Right atrium auricular region (tissue), 2 donors: ENCODE results near the gene ABCB9. TPM values are rescaled to one million over a fixed set of nuclear protein-coding genes. Genes with fewer than 3 reads are reported as not detected.
"Not testable (repeated sequence)": the region's sequence is repeated elsewhere in the genome, so short reads cannot be mapped to it uniquely, and the experiment has no call there.

ENCODE experiments used
- DNase-seq: peaks from one replicate; pipeline ENCODE4 v3.0.0-alpha.2; 2019; ENCODE audit warnings: low spot score
- H3K27ac ChIP-seq, 2 donors: fragments of 200-600 bp; sonication (generic); 1 replicate in 1 of 2; 2 replicates in 1 of 2; pipeline ENCODE4 v1.5.1; 2016 to 2019
- H3K27me3 ChIP-seq, 2 donors: fragments of 200-600 bp; sonication (generic); one replicate each; pipeline versions ENCODE4 v1.5.1 to v1.6.0; 2017 to 2019
- H3K36me3 ChIP-seq: fragments of 200-600 bp; sonication (generic); one replicate; pipeline ENCODE4 v1.5.1; 2016
- H3K4me1 ChIP-seq, 2 donors: fragments of 200-600 bp; sonication (generic); one replicate each; pipeline versions ENCODE4 v1.5.1 to v1.6.0; 2017 to 2019
- H3K4me3 ChIP-seq, 2 donors: fragments of 200-600 bp; sonication (generic); 1 replicate in 1 of 2; 2 replicates in 1 of 2; pipeline ENCODE4 v1.5.1; 2017 to 2019; ENCODE audit warnings: mild to moderate bottlenecking in 1 of 2, moderate library complexity in 1 of 2
- H3K9me3 ChIP-seq, 2 donors: fragments of 200-600 bp; sonication (generic); one replicate each; pipeline ENCODE4 v1.5.1; 2019
- total RNA-seq, 2 donors: library from RNA; depleted of rRNA; stranded (reverse); fragments of >200 nt; gene quantifications; one replicate each; pipeline ENCODE4 v1.1.0, GENCODE V29; 2016
- TF ChIP-seq, protein P1 (sequence below), 2 donors: fragments of 200-600 bp; sonication (generic); IDR thresholded peaks; one replicate each; pipeline ENCODE4 v1.5.1; 2019; ENCODE audit warnings: antibody characterized with exemption in 2 of 2

ABCB9 gene
- total RNA-seq, 2 donors from 2014 or later, result 4.9 to 5.7 TPM

DNA sequence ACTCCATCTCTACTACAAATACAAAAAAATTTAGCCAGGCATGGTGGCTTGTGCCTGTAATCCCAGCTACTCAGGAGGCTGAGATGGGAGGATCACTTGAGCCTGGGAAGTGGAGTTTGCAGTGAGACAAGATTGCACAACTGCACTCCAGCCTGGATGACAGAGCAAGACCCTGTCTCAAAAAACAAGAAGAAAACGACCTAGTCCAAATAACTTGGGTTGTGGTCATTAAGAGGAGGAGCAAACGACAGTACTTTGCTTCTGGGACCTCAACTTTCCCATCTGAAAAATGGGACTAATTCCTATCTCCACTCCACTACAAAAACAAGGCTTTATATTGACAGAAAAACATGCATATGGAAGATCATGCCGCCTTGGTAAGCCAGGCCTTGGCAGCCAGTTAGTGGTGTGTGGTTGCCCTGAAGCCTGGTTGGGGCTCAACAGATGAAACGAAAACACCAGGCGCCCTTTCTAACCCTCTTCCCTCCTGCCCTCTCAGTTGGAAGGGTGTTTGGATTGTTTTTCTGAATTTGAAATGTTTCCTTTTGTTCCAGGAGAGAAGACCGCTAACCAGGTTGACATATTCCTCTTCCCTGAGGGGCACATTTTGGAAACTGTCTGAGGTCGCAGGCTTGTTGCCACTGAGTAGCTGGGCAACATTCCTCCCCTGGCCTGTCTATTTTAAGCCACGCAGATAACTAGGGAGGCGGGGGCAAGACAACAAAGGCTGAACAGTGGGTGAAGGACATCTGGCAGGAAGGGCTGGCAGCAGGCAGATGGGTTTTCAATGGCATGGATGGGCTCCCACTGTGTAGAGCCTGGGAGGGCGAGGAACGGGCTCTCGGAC lies 56.6 kb downstream of the ABCB9 start:
- no peaks in the 10 kb centered on the region for H3K36me3 ChIP-seq
- no peak overlapping the region for H3K4me3 ChIP-seq
- peaks cover 0 to 13% of the 10 kb centered on the region in 2 donors for H3K4me1 ChIP-seq
- TF ChIP-seq, protein P1, sequence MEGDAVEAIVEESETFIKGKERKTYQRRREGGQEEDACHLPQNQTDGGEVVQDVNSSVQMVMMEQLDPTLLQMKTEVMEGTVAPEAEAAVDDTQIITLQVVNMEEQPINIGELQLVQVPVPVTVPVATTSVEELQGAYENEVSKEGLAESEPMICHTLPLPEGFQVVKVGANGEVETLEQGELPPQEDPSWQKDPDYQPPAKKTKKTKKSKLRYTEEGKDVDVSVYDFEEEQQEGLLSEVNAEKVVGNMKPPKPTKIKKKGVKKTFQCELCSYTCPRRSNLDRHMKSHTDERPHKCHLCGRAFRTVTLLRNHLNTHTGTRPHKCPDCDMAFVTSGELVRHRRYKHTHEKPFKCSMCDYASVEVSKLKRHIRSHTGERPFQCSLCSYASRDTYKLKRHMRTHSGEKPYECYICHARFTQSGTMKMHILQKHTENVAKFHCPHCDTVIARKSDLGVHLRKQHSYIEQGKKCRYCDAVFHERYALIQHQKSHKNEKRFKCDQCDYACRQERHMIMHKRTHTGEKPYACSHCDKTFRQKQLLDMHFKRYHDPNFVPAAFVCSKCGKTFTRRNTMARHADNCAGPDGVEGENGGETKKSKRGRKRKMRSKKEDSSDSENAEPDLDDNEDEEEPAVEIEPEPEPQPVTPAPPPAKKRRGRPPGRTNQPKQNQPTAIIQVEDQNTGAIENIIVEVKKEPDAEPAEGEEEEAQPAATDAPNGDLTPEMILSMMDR (IDR thresholded peaks at IDR 0.05), result no peak
- H3K27ac ChIP-seq, result peak overlapping the region; percentile 66 to 79
- H3K9me3 ChIP-seq, result no peaks in the 10 kb centered on the region
- DNase-seq, result no peak
- no peaks in the 10 kb centered on the region for H3K27me3 ChIP-seq

DNA sequence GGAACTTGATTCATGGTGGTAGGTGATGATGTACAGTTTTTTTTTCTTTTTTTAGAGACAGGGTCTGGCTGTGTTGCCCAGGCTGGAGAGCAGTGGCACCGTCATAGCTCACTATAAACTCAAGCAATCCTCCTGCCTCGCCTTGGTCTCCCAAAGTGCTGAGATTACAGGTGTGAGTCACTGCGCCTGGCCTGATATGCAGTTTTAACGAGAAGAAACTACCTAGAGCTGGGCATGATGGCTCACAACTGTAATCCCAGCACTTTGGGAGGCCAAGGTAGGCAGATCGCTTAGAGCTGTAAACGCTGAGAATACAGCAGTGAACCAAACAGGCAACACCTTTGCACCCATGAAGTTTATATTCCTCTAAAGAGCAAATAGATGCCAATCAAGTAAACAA lies 57.3 kb downstream of the ABCB9 start:
- TF ChIP-seq, protein P1 (IDR thresholded peaks at IDR 0.05), result no peak
- no peak overlapping the region for H3K4me3 ChIP-seq
- peak overlapping the region in 1 of 2 donors; percentile 79 for H3K27ac ChIP-seq
- no peaks in the 10 kb centered on the region for H3K27me3 ChIP-seq
- H3K4me1 ChIP-seq, result peaks cover 0 to 13% of the 10 kb centered on the region in 2 donors
- H3K36me3 ChIP-seq, result no peaks in the 10 kb centered on the region
- DNase-seq, result no peak
- H3K9me3 ChIP-seq, result no peaks in the 10 kb centered on the region

DNA sequence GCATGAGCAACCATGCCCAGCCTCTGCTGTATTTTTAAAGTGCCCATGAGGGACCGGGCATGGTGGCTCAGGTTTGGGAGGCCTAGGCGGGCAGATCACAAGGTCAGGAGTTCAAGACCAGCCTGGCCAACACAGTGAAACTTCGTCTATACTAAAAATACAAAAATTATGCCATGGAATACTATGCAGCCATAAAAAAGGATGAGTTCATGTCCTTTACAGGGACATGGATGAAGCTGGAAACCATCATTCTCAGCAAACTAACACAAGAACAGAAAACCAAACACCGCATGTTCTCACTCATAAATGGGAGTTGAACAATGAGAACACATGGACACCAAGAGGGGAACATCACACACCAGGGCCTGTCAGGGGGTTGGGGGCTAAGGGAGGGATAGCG lies 61.0 kb downstream of the ABCB9 start:
- not testable (repeated sequence) for DNase-seq, H3K27me3 ChIP-seq, H3K36me3 ChIP-seq, H3K27ac ChIP-seq, H3K9me3 ChIP-seq, H3K4me3 ChIP-seq
- peaks cover 0 to 18% of the 10 kb centered on the region in 2 donors for H3K4me1 ChIP-seq

DNA sequence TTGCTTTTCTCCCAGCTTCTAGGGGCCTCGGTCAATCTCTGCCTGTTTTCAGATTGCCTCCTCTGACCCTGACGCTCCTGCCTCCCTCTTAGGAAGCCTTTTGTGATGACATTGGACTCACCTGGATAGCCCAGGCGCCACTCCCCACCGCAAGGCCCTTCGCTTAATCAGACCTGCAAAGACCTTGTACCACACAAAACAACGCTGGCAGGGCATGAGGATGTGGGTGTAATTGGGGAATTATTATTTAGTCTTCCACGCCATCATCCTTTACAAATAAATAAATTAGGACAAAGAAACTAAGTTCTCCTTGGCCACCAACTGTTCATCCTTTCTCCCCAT lies 62.6 kb downstream of the ABCB9 start:
- no peak for DNase-seq
- Histone ChIP-seq H3K4me3 (no peak overlapping the region), H3K9me3 (no peaks in the 10 kb centered on the region), H3K36me3 (no peaks in the 10 kb centered on the region), H3K4me1 (peaks cover 0 to 8% of the 10 kb centered on the region in 2 donors), H3K27me3 (no peaks in the 10 kb centered on the region), H3K27ac (peak overlapping the region in 1 of 2 donors; percentile 33)
- TF ChIP-seq, protein P1 (IDR thresholded peaks at IDR 0.05), result no peak

DNA sequence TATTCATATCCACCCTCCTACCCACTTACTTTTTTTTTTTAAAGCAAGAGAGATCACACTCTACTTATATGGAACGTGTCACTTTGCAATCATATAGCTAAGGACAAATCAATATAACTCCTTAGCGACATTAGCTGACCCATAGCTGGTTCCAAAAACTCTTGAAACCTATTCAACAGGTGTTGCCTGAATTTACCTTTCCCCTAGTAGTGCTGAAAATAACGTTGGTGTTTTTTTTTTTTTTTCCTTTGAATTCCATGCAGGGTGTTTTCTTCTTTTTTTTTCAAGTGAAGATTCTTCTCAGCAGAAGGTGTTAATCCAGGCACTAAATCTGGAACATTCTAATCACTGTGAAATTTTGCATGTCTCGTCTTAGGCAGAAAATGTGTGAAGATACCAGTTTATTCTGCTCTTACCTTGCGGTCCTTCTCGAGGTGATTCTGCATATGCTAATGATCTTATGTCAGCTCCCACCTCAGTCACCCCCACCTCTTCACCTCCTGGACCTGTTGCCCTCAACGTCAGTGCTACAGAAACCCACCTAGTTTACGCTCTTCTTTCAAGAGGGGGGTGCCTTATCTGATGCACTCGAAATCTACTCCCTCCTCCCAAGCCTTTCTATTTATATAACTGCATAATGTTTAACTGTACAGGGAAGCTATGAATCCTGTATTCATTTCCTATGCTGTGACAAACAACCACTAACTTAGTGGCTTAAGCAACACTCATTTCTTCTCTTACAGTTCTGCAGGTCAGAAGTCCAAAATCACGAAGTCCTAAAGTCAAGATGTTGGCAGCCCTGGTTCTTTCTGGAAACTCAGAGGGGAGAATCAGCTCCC lies 63.2 kb downstream of the ABCB9 start:
- no peak for DNase-seq
- no peaks in the 10 kb centered on the region for H3K27me3 ChIP-seq
- TF ChIP-seq, protein P1 (IDR thresholded peaks at IDR 0.05), result no peak

DNA sequence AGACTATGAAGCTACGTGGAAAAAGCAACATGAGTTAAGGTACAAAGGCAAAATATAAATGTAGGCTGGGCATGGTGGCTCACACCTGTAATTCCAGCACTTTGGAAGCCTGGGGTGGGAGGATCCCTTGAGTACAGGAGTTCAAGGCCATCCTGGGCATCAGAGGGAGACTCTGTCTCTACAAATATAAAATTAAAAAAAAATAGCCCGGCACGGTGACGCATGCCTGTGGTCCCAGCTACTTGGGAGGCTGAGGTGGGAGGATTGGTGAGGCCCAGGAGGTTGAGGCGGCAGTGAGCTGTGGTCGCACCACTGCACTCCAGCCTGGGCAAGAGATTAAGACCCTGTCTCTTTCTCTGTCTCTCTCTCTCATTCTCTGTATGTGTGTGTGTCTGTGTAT lies 66.4 kb downstream of the ABCB9 start:
- no peak for DNase-seq
- Histone ChIP-seq H3K36me3 (no peaks in the 10 kb centered on the region), H3K27me3 (no peaks in the 10 kb centered on the region), H3K9me3 (peaks cover 0 to 4% of the 10 kb centered on the region in 2 donors), H3K4me3 (no peak overlapping the region), H3K4me1 (peaks cover 0 to 11% of the 10 kb centered on the region in 2 donors), H3K27ac (no peak overlapping the region)
- TF ChIP-seq, protein P1 (IDR thresholded peaks at IDR 0.05), result no peak

More for the DNA sequence above, 63.2 kb downstream of the ABCB9 start:
- no peak overlapping the region for H3K4me3 ChIP-seq
- peaks cover 0 to 8% of the 10 kb centered on the region in 2 donors for H3K4me1 ChIP-seq
- no peaks in the 10 kb centered on the region for H3K36me3 ChIP-seq
- H3K27ac ChIP-seq, result peak overlapping the region in 1 of 2 donors; percentile 33
- H3K9me3 ChIP-seq, result no peaks in the 10 kb centered on the region
